HG03039 (cell line): ENCODE results near the gene SMIM9.

Experiments
- ATAC-seq: cut with Tn5 transposase; IDR thresholded peaks from one replicate; pipeline ENCODE4 v1.9.1; 2021; ENCODE audit warnings: mild to moderate bottlenecking, moderate library complexity; ENCODE audit not compliant: unreplicated experiment

The SMIM9 gene

DNA sequence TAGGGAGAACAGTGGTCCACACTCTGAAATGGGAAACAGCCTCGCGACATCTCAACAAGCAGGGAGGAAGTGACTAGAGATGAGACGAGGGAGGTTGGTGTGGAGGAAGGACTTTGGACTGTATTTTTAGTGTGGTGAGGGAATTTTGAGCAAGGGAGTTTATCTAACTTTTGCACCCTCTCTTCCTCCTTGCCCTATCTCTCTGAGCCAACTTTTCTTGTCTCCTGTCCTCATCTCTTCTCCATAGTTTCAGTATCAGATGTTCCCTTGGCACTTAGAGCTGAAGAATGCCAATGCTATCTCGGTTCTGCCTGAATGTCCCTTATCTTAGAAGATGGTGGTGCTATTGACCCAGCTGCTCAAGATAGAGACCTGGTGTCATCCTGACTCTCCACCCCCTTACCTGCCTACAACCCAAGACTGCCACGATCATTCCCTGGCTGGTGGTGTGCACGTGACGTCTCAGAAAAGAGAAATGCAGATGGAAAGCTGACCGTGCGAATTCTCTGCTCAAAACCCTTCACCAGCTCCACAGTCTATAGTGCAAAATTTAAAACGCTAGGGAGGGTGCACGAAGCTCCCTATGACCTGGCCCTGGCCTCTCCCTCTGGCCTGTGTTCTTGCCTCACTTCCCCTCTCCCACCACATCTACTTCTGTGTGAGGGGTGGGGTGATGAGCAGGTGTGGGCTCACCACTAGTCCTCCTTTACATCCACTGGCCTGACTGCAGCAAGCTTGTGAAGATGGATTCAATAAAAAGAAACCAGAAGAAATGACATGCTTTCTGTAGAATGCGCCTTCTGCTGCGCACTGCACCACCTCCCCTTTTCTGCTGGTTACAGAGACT, 50.1 kb downstream of the SMIM9 start:
- no peak for ATAC-seq

DNA sequence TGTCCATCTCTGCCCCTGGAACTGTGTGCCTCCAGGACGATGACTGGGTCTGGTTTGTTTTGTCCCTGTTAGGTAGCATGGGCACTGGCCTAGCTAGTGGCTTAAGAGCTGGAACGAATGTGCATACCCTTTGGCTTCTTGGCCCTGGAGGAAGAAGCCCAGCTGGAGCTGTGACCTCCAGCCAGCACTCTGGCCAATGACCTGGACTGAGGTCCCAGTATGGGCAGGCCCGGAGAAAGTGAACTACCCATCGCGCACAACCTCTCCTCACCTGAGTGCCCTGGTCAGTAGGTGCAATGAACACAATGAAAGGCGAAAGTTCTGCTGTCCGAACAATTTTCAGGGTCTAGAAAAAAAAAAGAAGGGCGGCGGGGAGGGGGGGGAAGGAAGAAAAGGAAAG, 53.5 kb downstream of the SMIM9 start:
- ATAC-seq: no peak

DNA sequence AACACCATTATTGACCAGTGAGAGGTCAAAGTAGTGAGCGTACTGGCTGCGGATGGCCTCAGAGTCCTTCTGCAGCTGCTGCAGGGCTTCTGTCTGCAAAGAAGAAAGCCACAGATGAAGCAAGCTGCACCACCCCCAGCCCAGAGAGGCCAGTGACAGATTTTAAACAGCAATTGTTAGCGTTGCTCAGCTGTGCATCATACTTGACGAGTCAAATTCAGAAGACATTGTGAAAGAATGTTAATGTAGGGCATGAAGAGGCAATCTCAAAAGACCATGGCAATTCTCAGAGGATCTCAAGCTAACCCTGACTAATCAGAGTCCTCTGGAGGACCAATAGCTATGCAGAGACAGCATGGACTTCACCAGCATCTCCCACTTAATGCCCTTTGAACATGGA, 55.2 kb downstream of the SMIM9 start:
- ATAC-seq: no peak

DNA sequence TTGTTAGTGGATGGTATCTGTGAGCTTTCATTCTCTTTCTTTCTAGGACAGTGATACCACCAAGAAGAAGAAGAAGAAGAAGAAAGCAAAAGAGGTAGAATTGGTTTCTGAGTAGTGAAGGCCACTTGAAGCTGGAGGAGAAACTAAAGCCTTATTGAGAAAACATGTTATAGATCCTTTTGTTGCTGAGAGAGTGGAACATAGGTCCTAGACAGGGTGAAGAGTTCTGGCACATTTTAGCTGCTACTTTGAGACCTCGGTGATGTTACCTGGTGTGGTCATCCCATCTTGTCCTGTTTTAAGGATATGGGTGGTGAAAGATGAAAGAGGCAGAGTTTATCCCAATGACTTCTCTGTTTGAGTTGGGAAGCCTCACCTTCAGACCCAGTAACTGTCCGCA, 57.7 kb downstream of the SMIM9 start:
- no peak for ATAC-seq

DNA sequence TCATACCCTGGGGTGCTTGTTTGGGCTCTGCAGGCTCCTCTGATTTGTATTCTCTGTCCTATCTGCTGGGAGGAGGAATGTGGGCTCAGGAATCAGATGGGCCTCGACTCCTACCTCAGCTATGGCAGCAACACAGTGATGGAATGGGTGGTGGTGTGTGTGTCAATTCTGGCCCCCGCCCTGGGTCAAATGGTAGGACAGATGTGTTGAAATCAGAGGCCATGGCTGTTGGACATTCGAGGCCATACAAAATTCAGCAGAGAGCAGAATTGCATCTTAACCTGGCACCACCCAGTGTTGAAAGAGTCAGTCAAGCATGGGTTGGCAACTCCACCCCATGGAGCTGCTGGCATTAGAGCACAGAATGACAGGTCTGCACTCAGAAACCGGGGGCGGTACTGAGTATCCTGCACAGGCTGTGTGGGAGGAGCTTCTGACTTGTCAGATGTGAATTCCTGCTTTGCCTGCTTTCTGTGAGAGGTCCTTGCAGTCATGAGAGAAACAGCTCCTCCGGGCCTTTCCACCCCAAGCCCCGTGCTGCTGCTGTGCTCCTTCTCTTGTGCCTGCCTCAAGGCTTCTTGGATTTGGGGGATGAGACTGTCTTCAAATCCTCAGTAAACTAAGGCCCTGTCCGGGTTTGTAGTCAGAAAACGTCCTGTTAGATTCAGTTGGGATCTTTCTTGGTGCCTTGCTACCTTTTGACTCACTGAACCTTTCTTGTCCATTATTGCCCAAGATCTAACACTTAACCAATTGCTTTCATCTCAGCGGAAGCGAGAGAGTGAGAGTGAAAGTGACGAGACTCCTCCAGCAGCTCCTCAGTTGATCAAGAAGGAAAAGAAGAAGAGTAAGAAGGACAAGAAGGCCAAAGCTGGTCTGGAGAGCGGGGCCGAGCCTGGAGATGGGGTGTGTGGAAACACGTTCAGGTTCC, 58.8 kb downstream of the SMIM9 start:
- no peak for ATAC-seq

DNA sequence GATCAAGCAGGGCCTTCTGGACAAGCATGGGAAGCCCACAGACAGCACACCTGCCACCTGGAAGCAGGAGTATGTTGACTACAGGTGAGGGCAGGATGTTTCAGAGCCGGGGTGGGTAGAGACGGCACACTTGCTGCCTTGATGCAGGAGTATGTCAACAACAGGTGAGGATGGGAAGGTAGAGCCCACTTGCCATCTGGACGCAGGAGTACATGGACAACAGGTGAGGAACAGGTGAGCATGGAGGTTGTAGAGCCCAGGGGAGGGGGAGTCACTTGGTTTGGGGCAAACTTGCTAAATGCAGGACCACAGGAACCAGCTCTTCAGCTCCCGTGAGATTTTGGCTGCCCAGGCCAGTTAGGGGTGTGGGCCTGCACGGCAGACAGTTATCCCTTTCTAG, 59.8 kb downstream of the SMIM9 start:
- no peak for ATAC-seq
